T1000 (cell line): ENCODE measurements around the gene RPS15A.
"Not testable (repeated sequence)": the region's sequence is repeated elsewhere in the genome, so short reads cannot be mapped to it uniquely, and the experiment has no call there.

Experiments
- DNase-seq: peaks from one replicate; lab custom pipeline; 2025; ENCODE audit warnings: mixed read lengths; lab: John Stamatoyannopoulos, UW

RPS15A gene

GRCh38 chr16:18742870-18743269 is 47.3 kb downstream of the RPS15A start:
- not testable (repeated sequence) for DNase-seq

- not testable (repeated sequence) for DNase-seq
Measured at GRCh38 chr16:18740027-18740426, 50.1 kb downstream of the RPS15A start.

GRCh38 chr16:18738768-18739167 is 51.4 kb downstream of the RPS15A start:
- not testable (repeated sequence) for DNase-seq

- not testable (repeated sequence) for DNase-seq
Measured at GRCh38 chr16:18734279-18734678, 55.9 kb downstream of the RPS15A start.
